Measurements from ENCODE around the gene RNU7-1. TPM values are rescaled to one million over a fixed set of nuclear protein-coding genes. Genes with fewer than 3 reads are reported as not detected.

Gene RNU7-1
- total RNA-seq, 1 donor from 2014 or later = not detected

DNA sequence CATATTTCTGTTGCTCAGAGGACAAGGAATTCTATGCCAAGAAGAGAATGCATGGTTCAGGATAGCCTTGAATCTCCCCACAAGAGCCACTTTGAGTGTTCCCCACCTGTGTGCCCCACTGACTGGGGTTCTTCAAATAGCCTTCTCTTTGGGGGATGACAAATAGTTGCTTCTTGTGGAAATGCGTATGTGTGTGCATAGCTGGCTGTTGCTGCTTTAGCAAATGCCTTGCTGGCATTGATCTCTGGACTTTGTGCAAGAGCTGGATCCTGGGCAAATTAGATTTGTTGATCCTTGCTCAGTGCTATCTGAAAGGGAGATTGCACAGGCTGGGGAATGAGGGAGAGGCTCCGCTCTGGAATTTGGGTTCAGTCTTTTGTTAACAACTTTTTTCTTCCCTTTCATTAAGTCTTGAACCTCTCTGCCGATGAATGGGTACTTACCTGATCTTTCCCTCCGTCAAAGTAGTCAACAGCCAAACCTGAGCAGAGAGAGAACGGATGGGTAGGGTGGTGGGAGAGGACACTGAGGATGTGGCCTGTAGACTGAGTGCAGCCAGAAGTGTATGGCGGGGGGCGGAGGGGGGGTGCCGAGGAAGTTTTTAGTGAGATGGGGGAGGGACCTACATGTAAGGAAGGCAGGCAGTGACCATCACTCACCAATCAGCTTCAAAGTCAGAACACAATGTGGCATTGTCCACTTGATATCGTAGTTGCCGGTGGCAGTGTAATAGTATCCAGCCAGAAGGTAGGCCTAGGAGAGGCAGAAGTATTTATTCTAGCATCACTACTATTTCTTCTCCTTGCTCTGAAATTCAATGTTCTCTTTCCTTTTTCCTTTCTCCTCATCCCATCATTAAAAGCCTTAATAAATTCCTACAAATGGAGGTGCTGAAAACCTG is 37.8 kb downstream of the RNU7-1 start:
- TF ChIP-seq, protein P1, sequence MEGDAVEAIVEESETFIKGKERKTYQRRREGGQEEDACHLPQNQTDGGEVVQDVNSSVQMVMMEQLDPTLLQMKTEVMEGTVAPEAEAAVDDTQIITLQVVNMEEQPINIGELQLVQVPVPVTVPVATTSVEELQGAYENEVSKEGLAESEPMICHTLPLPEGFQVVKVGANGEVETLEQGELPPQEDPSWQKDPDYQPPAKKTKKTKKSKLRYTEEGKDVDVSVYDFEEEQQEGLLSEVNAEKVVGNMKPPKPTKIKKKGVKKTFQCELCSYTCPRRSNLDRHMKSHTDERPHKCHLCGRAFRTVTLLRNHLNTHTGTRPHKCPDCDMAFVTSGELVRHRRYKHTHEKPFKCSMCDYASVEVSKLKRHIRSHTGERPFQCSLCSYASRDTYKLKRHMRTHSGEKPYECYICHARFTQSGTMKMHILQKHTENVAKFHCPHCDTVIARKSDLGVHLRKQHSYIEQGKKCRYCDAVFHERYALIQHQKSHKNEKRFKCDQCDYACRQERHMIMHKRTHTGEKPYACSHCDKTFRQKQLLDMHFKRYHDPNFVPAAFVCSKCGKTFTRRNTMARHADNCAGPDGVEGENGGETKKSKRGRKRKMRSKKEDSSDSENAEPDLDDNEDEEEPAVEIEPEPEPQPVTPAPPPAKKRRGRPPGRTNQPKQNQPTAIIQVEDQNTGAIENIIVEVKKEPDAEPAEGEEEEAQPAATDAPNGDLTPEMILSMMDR (IDR thresholded peaks at IDR 0.05; ENCODE audit: insufficient read depth, low read length, severe bottlenecking) = no peak
- DNase-seq (ENCODE audit: low read depth) (no peak), FAIRE-seq (peak; percentile 55)
- peaks cover 16% of the 10 kb centered on the region for H3K36me3 ChIP-seq (ENCODE audit: control insufficient read depth, insufficient read depth, low read length)
- H3K27me3 ChIP-seq (ENCODE audit: control insufficient read depth, insufficient read depth, low read length) = no peaks in the 10 kb centered on the region
- no peak overlapping the region for H3K4me3 ChIP-seq (ENCODE audit: low read depth, low read length)

DNA sequence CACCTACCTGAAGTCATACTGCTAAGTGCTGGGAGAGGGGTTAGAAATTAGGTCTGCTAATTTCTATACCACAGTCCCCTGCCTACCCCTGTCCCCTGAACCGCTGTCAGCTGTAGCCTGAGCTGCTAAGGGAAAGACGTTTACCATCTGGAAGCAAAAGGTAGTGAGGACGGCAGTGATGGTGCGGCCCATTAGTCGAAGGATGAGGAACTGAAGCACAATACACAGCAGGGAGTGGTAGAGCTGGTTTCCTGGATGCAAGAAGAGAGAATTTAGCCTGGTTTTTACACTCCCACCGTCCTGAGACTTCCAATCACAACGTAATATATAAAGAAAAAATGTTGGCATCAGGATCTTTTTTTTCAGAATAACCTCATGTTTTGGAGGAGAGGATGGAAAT is 38.9 kb downstream of the RNU7-1 start:
- Histone ChIP-seq H3K4me3 (ENCODE audit: low read depth, low read length) (no peak overlapping the region), H3K27me3 (ENCODE audit: control insufficient read depth, insufficient read depth, low read length) (no peaks in the 10 kb centered on the region), H3K36me3 (ENCODE audit: control insufficient read depth, insufficient read depth, low read length) (peaks cover 12% of the 10 kb centered on the region)
- TF ChIP-seq, protein P1 (IDR thresholded peaks at IDR 0.05; ENCODE audit: insufficient read depth, low read length, severe bottlenecking) = no peak
- FAIRE-seq (no peak), DNase-seq (ENCODE audit: low read depth) (no peak)

DNA sequence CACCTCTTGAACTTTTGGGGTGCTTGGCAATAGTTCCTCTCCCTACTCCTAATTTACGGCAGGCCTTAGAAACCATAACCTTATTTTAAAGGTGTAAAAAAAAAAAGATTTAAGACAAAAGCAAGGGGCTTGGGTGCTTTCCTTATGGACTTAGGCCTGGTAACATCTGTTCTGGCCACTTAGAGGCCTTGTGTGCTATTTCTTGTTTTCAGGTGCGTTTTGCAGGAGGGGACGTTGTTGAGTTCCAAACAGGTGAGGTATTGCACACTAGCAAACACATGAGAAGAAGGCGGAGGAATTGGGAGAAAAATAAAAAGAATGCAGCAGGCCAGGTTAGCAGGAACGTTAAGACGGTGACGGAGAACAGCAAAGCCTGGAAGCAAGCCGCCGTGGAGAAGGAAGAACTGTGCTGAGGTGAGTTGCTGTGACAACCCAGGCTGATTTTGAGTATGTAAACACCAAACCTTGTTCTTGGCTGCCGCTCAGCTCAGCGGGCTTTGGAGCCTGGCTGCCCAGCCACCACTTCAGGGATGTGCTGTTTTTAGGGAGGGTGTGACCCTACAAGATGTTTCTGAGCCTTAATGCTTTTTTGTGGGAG is 44.4 kb downstream of the RNU7-1 start:
- peaks cover 3% of the 10 kb centered on the region for H3K36me3 ChIP-seq (ENCODE audit: control insufficient read depth, insufficient read depth, low read length)
- no peaks in the 10 kb centered on the region for H3K27me3 ChIP-seq (ENCODE audit: control insufficient read depth, insufficient read depth, low read length)
- TF ChIP-seq, protein P1 (IDR thresholded peaks at IDR 0.05; ENCODE audit: insufficient read depth, low read length, severe bottlenecking) = no peak
- no peak overlapping the region for H3K4me3 ChIP-seq (ENCODE audit: low read depth, low read length)
- DNase-seq (ENCODE audit: low read depth) = peak; percentile 46
- no peak for FAIRE-seq

Other genes with a start within 250 kb of the RNU7-1 start
- gene PIANP, start 243.0 kb upstream of the RNU7-1 start, total RNA-seq = not detected in 2 replicates
- gene COPS7A, start 219.8 kb upstream of the RNU7-1 start, total RNA-seq = 63.7 and 86.0 TPM in 2 replicates
- 136 and 180 TPM in 2 replicates for gene MLF2, start 190.7 kb upstream of the RNU7-1 start, total RNA-seq
- 17.6 and 35.3 TPM in 2 replicates for gene PTMS, start 177.5 kb upstream of the RNU7-1 start, total RNA-seq
- not detected in 2 replicates for gene LAG3, start 171.3 kb upstream of the RNU7-1 start, total RNA-seq
- not detected in 2 replicates for gene CD4, start 154.3 kb upstream of the RNU7-1 start, total RNA-seq
- not detected in 2 replicates for gene GPR162, start 122.0 kb upstream of the RNU7-1 start, total RNA-seq
- 11.3 and 20.0 TPM in 2 replicates for gene P3H3, start 115.4 kb upstream of the RNU7-1 start, total RNA-seq
- 0.38 and 0.53 TPM in 2 replicates for gene GNB3, start 102.9 kb upstream of the RNU7-1 start, total RNA-seq
- 0.26 and 0.51 TPM in 2 replicates for gene CDCA3, start 92.5 kb upstream of the RNU7-1 start, total RNA-seq
- 45.0 and 46.9 TPM in 2 replicates for gene USP5, start 91.7 kb upstream of the RNU7-1 start, total RNA-seq
- gene TPI1, start 76.3 kb upstream of the RNU7-1 start, total RNA-seq = 1,194 and 1,306 TPM in 2 replicates
- gene SPSB2, start 70.5 kb upstream of the RNU7-1 start, total RNA-seq = 7.9 and 12.5 TPM in 2 replicates
- gene LRRC23, start 39.0 kb upstream of the RNU7-1 start, total RNA-seq = 11.6 and 12.8 TPM in 2 replicates
- 9.0 and 10.0 TPM in 2 replicates for gene ENO2, start 29.2 kb upstream of the RNU7-1 start, total RNA-seq
- gene ATN1, start 15.9 kb upstream of the RNU7-1 start, total RNA-seq = 4.9 and 7.1 TPM in 2 replicates
- 92.2 and 161 TPM in 2 replicates for gene C12orf57, start 206 bp downstream of the RNU7-1 start, total RNA-seq
- gene PTPN6, start 7.5 kb downstream of the RNU7-1 start, total RNA-seq = 10.9 and 12.4 TPM in 2 replicates
- 83.7 and 189 TPM in 2 replicates for gene PHB2, start 26.8 kb downstream of the RNU7-1 start, total RNA-seq
- 68.2 and 68.4 TPM in 2 replicates for gene EMG1, start 27.1 kb downstream of the RNU7-1 start, total RNA-seq
- gene LPCAT3, start 74.7 kb downstream of the RNU7-1 start, total RNA-seq = 7.9 and 13.3 TPM in 2 replicates
- gene C1S, start 116.9 kb downstream of the RNU7-1 start, total RNA-seq = 1.5 and 6.3 TPM in 2 replicates
- gene C1R, start 148.6 kb downstream of the RNU7-1 start, total RNA-seq = 1.9 and 3.2 TPM in 2 replicates
- gene C1RL, start 165.4 kb downstream of the RNU7-1 start, total RNA-seq = 11.3 and 14.3 TPM in 2 replicates
- gene RBP5, start 185.1 kb downstream of the RNU7-1 start, total RNA-seq = not detected in 2 replicates
- gene CLSTN3, start 186.6 kb downstream of the RNU7-1 start, total RNA-seq = 7.0 and 9.2 TPM in 2 replicates
- 21.9 and 27.9 TPM in 2 replicates for gene PEX5, start 245.9 kb downstream of the RNU7-1 start, total RNA-seq

Data from bronchial epithelial cell (primary cell).